Mammary epithelial cell (primary cell): Measurements from ENCODE around the gene CDH4.
A peak's percentile ranks its signal among the peaks of the same experiment; 100 is the strongest.

ENCODE experiments used
- CTCF ChIP-seq, 2 donors: IDR thresholded peaks in 1 of 2; conservative IDR thresholded peaks in 1 of 2; 2 replicates each; pipeline ENCODE4 v1.5.1; 2011 to 2012; ENCODE audit warnings: inconsistent platforms in 2 of 2, low read length in 2 of 2, mild to moderate bottlenecking in 2 of 2, control low read depth in 1 of 2, low read depth in 1 of 2; ENCODE audit not compliant: insufficient read depth in 1 of 2; ENCODE audit errors: extremely low read depth in 1 of 2
- EZH2 ChIP-seq: IDR thresholded peaks from 2 replicates; pipeline ENCODE4 v1.6.1; 2012; ENCODE audit warnings: low read length, inconsistent platforms, borderline replicate concordance

- TF ChIP-seq CTCF (conservative IDR thresholded peaks at IDR 0.05 in 1 of 2, IDR thresholded peaks at IDR 0.05 in 1 of 2; ENCODE audit: extremely low read depth in 1 of 2, insufficient read depth in 1 of 2, low read depth in 1 of 2, low read length in 2 of 2) (peak; percentile 22 to 44), EZH2 (no peak)
These were observed 386.9 kb downstream of the CDH4 start for GRCh38 chr20:61638802-61639585.
